Middle frontal gyrus (tissue), 1 donor: ENCODE results near the gene DLEC1.

ENCODE experiments used
- DNase-seq: peaks from one replicate; pipeline ENCODE4 v3.0.0-alpha.2; 2015; ENCODE audit warnings: low spot score; ENCODE audit errors: extremely low spot score

The DLEC1 gene

GRCh38 chr3:38002291-38002876 lies 36.6 kb upstream of the DLEC1 start:
- DNase-seq, result no peak

- DNase-seq, result no peak
These were observed 36.1 kb upstream of the DLEC1 start for GRCh38 chr3:38002940-38003339.

GRCh38 chr3:38003371-38003816 lies 35.6 kb upstream of the DLEC1 start:
- DNase-seq, result peak; percentile 69

GRCh38 chr3:38003817-38004414 lies 35.1 kb upstream of the DLEC1 start:
- no peak for DNase-seq

GRCh38 chr3:38004415-38005075 lies 34.5 kb upstream of the DLEC1 start:
- peak; percentile 70 for DNase-seq

DNA sequence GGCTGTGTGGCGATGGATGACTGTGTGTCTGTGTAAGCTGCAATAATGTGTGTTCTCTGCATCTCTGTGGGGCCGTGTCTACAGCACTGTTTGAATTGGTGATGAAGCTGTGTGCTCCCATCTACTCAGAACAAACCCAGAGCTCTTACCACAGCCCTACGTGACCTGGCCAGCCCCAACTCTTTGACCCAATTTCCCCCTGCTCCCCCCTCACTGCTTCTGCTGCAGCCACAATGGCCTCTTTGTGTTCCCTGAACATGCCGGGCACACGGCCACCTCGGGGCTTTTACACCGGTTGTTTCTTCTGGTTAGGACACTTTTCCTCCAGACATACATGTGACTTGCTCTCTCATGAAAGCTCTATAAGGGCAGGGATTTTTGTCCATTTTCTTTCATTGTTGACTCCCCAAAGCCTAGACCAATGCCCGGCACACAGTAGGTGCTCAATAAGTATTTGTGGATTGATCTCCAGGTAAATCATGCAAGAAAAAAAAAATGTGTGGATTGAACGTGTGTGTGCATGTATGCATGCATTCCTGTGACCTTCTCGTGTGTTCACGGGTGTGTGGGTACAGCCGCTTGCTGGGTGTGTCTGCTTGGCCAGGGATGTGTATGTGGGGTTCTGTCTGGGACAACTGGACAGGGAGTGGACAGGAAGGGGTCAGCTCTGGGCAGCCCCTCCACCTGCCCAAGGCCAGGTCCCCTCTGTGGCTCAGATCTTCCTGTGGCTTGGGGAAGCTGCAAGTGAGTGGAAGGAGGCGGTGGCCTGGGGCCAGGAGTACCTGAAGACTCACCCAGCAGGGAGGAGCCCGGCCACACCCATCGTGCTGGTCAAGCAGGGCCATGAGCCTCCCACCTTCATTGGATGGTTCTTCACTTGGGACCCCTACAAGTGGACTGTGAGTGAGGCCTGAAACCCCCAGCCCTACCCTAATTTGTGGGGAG lies 33.7 kb upstream of the DLEC1 start:
- DNase-seq, result peak; percentile 83

- no peak for DNase-seq
These were observed 33.0 kb upstream of the DLEC1 start for GRCh38 chr3:38006031-38006430.

- DNase-seq, result no peak
These were observed 32.5 kb upstream of the DLEC1 start for GRCh38 chr3:38006445-38006995.

- no peak for DNase-seq
These were observed 31.3 kb upstream of the DLEC1 start for GRCh38 chr3:38007754-38008090.

DNA sequence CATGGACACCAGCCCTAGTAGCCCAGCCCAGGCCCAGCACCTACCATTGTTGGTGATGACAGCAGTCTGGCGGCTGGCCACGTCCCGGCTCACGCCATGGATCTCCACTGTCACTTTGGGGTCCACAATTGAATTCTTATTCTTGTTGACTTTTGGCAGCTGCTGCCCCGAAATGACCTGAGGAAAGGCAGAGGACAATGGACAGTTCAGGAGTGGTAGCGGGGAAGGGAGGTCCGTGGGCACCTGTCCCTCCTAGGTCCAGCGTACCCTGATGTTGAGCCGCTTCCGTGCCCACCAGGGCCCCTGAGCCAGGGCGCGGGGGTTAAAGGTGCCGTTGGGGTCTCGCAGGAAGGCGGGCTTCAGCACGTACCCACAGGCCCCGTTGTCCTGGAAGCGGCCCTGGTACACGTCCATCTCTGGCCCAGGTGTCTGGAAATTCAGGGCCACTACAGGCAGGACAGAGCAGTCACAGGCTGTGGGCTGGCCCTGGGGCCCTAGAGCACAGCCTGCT lies 30.8 kb upstream of the DLEC1 start:
- no peak for DNase-seq

DNA sequence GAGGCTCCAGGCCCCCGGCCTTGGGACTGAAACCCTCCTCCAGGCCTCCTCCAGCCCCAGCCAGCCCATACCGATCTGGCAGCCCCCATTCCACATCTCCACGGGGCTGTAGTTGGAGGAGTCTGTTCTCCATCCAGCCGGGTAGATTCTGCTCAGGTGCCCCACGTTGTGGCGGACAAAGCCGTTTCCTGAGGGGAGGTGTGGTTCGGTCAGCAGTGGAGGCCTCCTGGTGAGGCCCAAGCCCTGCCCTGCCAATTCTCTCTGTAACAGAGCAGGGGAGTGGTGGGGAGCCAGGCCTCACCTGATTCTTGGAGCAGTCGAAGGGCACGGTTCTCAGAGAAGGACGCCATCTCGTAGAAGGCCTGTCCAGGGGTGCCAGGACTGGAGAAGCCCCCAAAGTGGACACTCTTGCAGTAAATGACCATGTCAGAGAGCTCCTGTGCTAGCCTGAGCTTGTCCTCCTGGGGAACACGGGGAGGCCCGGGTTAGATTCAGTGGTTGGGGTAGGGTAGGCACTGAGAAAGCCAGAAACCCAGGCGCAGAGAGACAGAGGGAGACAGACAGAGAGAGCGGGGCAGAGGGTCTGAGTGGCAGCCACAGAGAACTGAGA lies 29.9 kb upstream of the DLEC1 start:
- DNase-seq, result no peak

GRCh38 chr3:38009807-38010591 lies 29.0 kb upstream of the DLEC1 start:
- DNase-seq, result no peak

DNA sequence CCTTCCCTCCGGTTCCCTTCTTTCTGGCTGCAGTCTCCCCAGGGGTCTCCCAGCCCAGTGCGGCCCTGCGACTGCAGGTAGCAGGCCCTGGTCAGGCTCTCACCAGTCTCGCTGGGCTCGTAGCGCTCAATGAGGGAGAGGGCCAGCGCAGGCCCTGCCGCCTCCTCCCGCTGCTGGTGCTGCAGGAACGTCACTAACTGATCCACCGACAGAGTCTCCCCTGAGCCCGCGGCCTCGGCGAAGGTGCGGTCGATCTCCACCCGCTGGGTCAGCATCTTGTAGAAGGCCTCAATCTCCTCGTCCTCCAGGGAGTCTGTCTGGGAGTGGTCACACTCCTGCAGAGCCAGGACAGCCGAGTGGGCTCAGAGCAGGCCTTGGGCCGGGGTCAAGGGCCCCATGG lies 27.9 kb upstream of the DLEC1 start:
- DNase-seq, result no peak

DNA sequence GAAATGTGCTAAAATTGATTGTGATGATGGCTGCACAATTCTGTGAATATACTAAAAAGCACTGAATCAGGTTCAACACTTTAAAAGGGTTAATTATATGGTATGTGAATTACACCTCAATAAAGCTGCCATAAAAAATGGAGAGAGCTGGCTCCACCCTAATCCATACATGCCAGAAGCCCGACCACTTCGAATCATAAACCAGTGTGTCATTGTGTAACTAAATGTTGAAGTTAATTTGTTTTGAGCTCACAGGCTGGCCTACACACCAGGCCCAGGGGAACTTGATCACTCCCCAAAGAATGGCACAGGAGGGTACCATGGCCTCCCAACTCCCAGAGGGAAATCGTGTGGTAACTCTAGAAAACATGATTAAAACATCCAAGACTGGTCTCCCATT lies 23.5 kb upstream of the DLEC1 start:
- no peak for DNase-seq

GRCh38 chr3:38015984-38016383 lies 23.0 kb upstream of the DLEC1 start:
- no peak for DNase-seq

DNA sequence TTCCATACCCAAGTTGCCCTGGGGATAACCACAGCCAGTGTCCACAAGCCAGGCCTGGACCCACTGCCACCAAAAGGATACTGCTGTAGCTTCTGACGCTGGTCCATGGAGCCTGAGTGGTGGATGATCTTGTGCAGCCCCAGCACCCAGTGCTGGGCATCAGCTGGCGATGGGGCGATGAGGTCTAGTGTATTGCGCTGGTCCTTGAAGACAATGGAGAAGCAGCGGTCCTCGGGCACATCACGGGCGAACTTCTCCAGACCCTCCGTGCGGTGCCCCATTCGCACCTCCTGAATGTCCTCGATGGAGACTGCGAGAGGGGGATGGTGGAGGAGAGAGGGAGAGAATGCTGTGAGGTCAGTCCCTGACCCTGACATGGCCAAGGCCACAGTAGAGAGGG lies 22.6 kb upstream of the DLEC1 start:
- no peak for DNase-seq

GRCh38 chr3:38016847-38017444 lies 22.1 kb upstream of the DLEC1 start:
- DNase-seq, result no peak

GRCh38 chr3:38017445-38018295 lies 21.3 kb upstream of the DLEC1 start:
- DNase-seq, result no peak
